GM12864 (cell line): ENCODE results near the gene IFI27L1.
A peak's percentile ranks its signal among the peaks of the same experiment; 100 is the strongest.

Source experiments
- DNase-seq: peaks from one replicate; pipeline ENCODE4 v3.0.0-alpha.2; 2011; ENCODE audit warnings: low read depth
- H3K4me3 ChIP-seq: 2 replicates; pipeline ENCODE4 v1.5.1; 2011; ENCODE audit warnings: mild to moderate bottlenecking, low read depth, low read length, control low read depth
- TF ChIP-seq, protein P1 (sequence below): IDR thresholded peaks from 2 replicates; pipeline ENCODE4 v1.5.1; 2011; ENCODE audit warnings: low read depth, mild to moderate bottlenecking, moderate library complexity, low read length, control low read depth, inconsistent platforms; ENCODE audit errors: missing control alignments

The IFI27L1 gene

DNA sequence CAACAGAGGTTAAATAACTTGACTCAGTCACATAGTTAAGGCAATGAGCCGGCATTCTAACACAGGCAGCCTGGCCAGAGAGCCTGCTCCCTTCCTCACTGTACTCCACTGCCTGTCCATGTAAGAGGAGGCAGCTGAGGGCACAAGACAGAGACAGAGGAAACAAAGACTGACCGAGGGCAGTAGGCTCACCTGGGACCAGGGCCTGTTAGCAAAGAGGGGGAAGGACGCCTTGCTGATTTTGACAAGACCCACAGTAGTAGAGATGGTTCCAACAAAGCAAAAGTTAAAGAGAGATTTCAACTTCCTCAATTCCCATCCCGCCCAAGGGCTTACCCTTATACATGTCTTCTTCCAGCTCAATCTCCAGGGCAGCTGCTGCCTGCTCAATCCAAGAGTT is 28.4 kb upstream of the IFI27L1 start:
- no peak overlapping the region for H3K4me3 ChIP-seq
- DNase-seq = no peak
- TF ChIP-seq, protein P1, sequence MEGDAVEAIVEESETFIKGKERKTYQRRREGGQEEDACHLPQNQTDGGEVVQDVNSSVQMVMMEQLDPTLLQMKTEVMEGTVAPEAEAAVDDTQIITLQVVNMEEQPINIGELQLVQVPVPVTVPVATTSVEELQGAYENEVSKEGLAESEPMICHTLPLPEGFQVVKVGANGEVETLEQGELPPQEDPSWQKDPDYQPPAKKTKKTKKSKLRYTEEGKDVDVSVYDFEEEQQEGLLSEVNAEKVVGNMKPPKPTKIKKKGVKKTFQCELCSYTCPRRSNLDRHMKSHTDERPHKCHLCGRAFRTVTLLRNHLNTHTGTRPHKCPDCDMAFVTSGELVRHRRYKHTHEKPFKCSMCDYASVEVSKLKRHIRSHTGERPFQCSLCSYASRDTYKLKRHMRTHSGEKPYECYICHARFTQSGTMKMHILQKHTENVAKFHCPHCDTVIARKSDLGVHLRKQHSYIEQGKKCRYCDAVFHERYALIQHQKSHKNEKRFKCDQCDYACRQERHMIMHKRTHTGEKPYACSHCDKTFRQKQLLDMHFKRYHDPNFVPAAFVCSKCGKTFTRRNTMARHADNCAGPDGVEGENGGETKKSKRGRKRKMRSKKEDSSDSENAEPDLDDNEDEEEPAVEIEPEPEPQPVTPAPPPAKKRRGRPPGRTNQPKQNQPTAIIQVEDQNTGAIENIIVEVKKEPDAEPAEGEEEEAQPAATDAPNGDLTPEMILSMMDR = no peak

DNA sequence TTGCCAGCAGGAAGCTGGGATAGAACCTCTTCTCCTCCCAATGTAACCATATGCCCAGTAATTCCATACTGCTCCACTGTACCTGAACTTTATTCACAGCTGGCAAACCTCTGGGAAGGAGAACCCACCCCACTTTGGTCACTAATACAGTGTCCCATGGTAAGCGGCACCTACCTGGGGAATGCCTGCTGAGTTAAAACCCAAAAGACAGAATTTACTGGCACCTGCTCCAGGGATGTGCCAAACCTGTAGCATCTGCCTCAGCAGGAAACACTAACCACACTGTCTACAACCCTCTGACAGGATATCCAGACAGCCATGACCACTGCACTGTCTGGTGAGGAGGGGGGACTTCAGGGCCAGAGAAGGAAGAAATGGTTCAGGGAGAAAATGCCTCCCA is 26.7 kb upstream of the IFI27L1 start:
- DNase-seq = no peak
- TF ChIP-seq, protein P1 = no peak
- no peak overlapping the region for H3K4me3 ChIP-seq

DNA sequence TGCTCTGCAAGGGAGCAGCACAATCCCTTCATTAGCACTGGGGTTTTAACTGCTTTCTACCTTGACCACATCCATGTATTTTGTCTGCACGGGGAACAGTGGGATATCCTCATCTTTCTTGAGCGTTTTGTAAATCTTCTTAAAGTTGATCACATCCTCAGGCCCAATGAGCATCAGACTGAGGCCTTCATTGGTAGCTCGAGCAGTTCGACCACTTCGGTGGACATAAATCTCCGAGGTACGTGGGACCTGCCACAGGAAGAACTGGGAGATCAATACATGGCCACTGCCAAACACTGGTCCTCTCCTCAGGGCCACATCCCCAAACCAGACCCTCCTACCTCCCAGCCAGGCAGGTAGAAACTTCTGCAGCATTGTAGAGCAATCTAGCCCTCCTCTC is 26.2 kb upstream of the IFI27L1 start:
- no peak for DNase-seq
- TF ChIP-seq, protein P1 = no peak
- H3K4me3 ChIP-seq = no peak overlapping the region

DNA sequence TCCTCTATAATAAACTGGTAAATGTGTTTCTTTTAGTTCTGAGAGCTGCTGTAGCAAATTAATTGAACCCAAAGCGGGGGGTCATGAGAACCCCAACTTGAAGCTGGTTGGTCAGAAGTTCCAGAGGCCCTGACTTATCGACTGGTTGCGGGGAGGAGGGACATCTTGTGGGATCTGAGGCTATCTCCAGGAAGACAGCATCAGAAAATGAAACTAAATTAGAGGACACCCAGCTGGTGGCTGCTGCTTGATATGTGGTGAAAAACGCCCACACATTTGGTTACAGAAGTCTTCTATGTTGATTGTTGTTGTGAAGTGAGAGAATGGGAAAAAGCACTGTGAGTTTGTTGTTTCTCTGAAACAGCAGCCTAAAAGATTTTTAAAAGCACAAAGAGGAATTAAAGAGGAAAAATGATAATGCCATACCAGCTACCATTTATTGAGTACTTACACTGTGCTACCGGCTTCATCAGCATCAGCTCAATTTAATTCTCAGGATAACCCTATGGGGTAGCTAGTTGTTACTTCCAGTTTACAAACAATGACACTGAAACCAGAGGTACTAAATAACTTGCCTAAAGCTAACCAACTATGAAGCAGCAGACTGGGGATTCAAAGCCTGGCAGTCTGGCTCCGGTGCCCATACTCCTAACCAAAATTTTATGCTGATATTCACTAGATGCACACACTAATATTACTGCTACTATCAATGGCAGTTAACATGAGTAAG is 24.4 kb upstream of the IFI27L1 start:
- TF ChIP-seq, protein P1 = no peak
- peak; percentile 30 for DNase-seq
- H3K4me3 ChIP-seq = no peak overlapping the region

DNA sequence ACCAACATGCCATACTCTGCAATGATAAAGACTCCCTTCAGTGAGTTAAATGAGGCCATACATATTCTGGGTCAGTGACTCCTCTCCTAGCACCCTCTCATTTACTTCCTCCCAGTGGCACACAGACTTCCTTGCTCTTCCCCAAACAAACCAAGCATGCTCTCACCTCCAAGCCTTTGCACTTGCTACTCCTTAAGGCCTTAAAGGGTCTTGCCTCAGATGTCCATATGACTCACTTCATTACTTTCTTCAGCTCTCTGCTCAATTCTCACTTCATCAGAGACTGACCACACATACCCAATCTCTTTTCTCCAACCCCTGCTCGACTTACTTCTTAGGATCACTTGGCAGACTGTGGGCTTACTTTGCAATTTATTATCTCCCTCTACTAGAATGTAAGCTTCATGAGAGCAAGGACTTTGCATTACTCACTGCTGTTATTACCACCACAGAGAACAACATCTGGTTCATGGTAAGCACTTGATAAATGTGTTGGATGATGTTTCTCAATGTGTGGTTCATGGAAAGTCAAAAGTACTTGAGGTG is 22.9 kb upstream of the IFI27L1 start:
- no peak overlapping the region for H3K4me3 ChIP-seq
- TF ChIP-seq, protein P1 = no peak
- DNase-seq = no peak

DNA sequence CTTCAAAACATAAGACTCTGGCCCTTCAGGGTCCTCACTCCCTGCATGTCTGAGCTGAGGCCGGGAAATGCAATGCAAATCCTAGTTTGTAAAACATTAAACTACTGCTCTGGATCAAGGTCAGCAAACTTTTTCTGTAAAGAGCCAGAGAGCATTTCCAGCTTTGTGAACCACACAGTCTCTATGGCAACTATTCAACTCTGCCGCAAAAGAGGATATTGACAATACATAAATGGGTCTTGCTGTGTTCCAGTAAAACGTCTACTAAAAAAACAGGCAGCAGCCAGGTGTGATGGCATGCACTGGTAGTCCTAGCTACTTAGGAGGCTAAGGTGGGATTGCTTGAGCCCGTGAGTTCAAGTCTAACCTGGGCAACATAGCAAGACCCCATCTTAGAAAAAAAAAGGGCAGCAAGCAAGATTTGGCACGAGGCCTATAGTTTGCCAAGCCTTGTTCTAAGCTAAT is 22.4 kb upstream of the IFI27L1 start:
- H3K4me3 ChIP-seq = no peak overlapping the region
- DNase-seq = no peak
- TF ChIP-seq, protein P1 = no peak

DNA sequence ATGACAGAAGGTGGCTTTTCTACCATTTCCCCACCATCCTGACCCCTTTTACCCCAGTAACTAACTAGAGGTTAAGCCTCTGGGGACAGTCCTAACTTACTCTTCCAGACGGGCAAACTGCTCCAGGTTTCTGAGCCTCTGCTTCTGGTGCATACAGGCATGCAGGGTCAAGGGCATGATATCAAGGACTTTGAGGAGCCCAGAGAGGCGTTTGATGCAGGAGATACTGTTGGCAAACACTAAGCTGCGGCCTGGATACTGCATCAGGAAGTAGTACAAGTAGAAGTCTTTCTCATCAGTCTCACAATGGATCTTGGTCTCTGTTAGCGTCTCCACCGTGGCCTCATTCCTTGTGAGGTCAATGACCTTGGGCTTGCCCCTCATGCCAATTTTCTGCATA is 21.1 kb upstream of the IFI27L1 start:
- no peak overlapping the region for H3K4me3 ChIP-seq
- TF ChIP-seq, protein P1 = no peak
- DNase-seq = no peak
